HG02852 (cell line): ENCODE measurements around the gene SLC2A11.
A peak's percentile ranks its signal among the peaks of the same experiment; 100 is the strongest.
"Not testable (repeated sequence)": the region's sequence is repeated elsewhere in the genome, so short reads cannot be mapped to it uniquely, and the experiment has no call there.

Source experiments
- ATAC-seq: cut with Tn5 transposase; IDR thresholded peaks from one replicate; pipeline ENCODE4 v1.9.1; 2021; ENCODE audit warnings: mild to moderate bottlenecking, moderate library complexity; ENCODE audit not compliant: unreplicated experiment

SLC2A11 gene

GRCh38 chr22:23846081-23846469 is 11.6 kb upstream of the SLC2A11 start:
- ATAC-seq: no peak

GRCh38 chr22:23847310-23847920 is 10.3 kb upstream of the SLC2A11 start:
- no peak for ATAC-seq

GRCh38 chr22:23847991-23848864 is 9.4 kb upstream of the SLC2A11 start:
- no peak for ATAC-seq

GRCh38 chr22:23849009-23850006 is 8.4 kb upstream of the SLC2A11 start:
- ATAC-seq: no peak

GRCh38 chr22:23850136-23850611 is 7.5 kb upstream of the SLC2A11 start:
- no peak for ATAC-seq

- ATAC-seq: peak; percentile 51
Measured at GRCh38 chr22:23856721-23857605, 712 bp upstream of the SLC2A11 start.

- no peak for ATAC-seq
Measured at GRCh38 chr22:23858484-23858815, 775 bp downstream of the SLC2A11 start.

- ATAC-seq: no peak
Measured at GRCh38 chr22:23859201-23859600, 1.5 kb downstream of the SLC2A11 start.

GRCh38 chr22:23860187-23860586 is 2.5 kb downstream of the SLC2A11 start:
- not testable (repeated sequence) for ATAC-seq

- no peak for ATAC-seq
Measured at GRCh38 chr22:23862103-23862502, 4.4 kb downstream of the SLC2A11 start.

GRCh38 chr22:23864499-23865154 is 7.0 kb downstream of the SLC2A11 start:
- not testable (repeated sequence) for ATAC-seq

GRCh38 chr22:23868580-23868979 is 10.9 kb downstream of the SLC2A11 start:
- no peak for ATAC-seq

- no peak for ATAC-seq
Measured at GRCh38 chr22:23874871-23875270, 17.2 kb downstream of the SLC2A11 start.

- ATAC-seq: no peak
Measured at GRCh38 chr22:23875801-23876200, 18.1 kb downstream of the SLC2A11 start.

- ATAC-seq: no peak
Measured at GRCh38 chr22:23877566-23877965, 19.9 kb downstream of the SLC2A11 start.

- no peak for ATAC-seq
Measured at GRCh38 chr22:23878219-23878618, 20.5 kb downstream of the SLC2A11 start.

- ATAC-seq: no peak
Measured at GRCh38 chr22:23882370-23882769, 24.7 kb downstream of the SLC2A11 start.

GRCh38 chr22:23883658-23884057 is 26.0 kb downstream of the SLC2A11 start:
- ATAC-seq: no peak

- ATAC-seq: no peak
Measured at GRCh38 chr22:23884140-23884539, 26.5 kb downstream of the SLC2A11 start.
